Nephron progenitor cell (in vitro differentiated cells): ENCODE measurements around the gene VDAC2.

Experiments
- DNase-seq: peaks from one replicate; pipeline ENCODE4 v3.0.0; 2021
- H3K27ac Mint-ChIP-seq: 2 replicates; pipeline ENCODE4 v1.8.0; 2021; ENCODE audit warnings: mild to moderate bottlenecking, moderate library complexity, mixed read lengths
- H3K27me3 Mint-ChIP-seq: 2 replicates; pipeline ENCODE4 v1.8.0; 2021; ENCODE audit warnings: mild to moderate bottlenecking, low read depth, mixed read lengths; ENCODE audit not compliant: poor library complexity
- H3K36me3 Mint-ChIP-seq: 2 replicates; pipeline ENCODE4 v1.8.0; 2021; ENCODE audit warnings: low read depth, mixed read lengths
- H3K4me1 Mint-ChIP-seq: 2 replicates; pipeline ENCODE4 v1.8.0; 2021; ENCODE audit warnings: mixed read lengths
- H3K4me3 Mint-ChIP-seq: 2 replicates; pipeline ENCODE4 v1.8.0; 2021; ENCODE audit warnings: mild to moderate bottlenecking, moderate library complexity, mixed read lengths
- H3K9me3 Mint-ChIP-seq: 2 replicates; pipeline ENCODE4 v1.8.0; 2021; ENCODE audit warnings: mild to moderate bottlenecking, moderate library complexity, mixed read lengths
- CTCF ChIP-seq: fragments of 200-600 bp; sonication (generic); IDR thresholded peaks from 2 replicates; pipeline ENCODE4 v1.5.0; 2021; ENCODE audit warnings: antibody characterized with exemption

The VDAC2 gene

DNA sequence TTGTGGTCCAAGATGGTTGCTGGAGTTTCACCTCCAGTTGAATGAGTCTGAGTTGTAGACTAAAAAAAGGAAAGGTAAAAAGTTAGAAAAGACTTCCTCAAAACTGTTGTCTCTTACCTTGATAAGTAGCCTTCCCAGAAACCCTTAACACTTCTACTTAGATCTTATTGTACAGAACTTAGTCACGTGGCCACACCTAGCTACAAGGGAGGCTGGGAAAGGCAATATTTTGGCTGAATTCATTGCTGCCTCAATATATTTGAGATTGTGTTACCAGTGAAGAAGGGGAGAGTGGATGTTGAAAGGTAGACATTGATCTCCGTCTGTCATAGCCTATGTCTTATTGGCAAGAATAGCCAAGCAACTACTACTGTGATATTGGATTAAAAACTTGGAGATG lies 35.5 kb upstream of the VDAC2 start:
- no peaks in the 10 kb centered on the region for H3K27me3 Mint-ChIP-seq
- TF ChIP-seq CTCF, result no peak
- no peak for DNase-seq
- no peak overlapping the region for H3K4me3 Mint-ChIP-seq
- H3K4me1 Mint-ChIP-seq, result no peaks in the 10 kb centered on the region
- H3K9me3 Mint-ChIP-seq, result no peaks in the 10 kb centered on the region
- H3K27ac Mint-ChIP-seq, result peak overlapping the region; percentile 16
- H3K36me3 Mint-ChIP-seq, result peaks cover 33% of the 10 kb centered on the region

- Mint-ChIP-seq H3K4me1 (no peaks in the 10 kb centered on the region), H3K9me3 (no peaks in the 10 kb centered on the region), H3K4me3 (no peak overlapping the region), H3K27me3 (no peaks in the 10 kb centered on the region), H3K27ac (peak overlapping the region; percentile 47), H3K36me3 (peaks cover 30% of the 10 kb centered on the region)
- no peak for DNase-seq
- TF ChIP-seq CTCF, result no peak
Measured at GRCh38 chr10:75176046-75176445, 34.5 kb upstream of the VDAC2 start.

- H3K4me3 Mint-ChIP-seq, result no peak overlapping the region
Measured at GRCh38 chr10:75176736-75177135, 33.9 kb upstream of the VDAC2 start.

GRCh38 chr10:75179657-75180177 lies 30.9 kb upstream of the VDAC2 start:
- DNase-seq, result no peak
- H3K4me1 Mint-ChIP-seq, result no peaks in the 10 kb centered on the region
- no peaks in the 10 kb centered on the region for H3K9me3 Mint-ChIP-seq
- H3K4me3 Mint-ChIP-seq, result no peak overlapping the region
- H3K27ac Mint-ChIP-seq, result no peak overlapping the region
- no peak for TF ChIP-seq CTCF
- peaks cover 39% of the 10 kb centered on the region for H3K36me3 Mint-ChIP-seq
- no peaks in the 10 kb centered on the region for H3K27me3 Mint-ChIP-seq

More at GRCh38 chr10:75176736-75177135, 33.9 kb upstream of the VDAC2 start:
- no peak overlapping the region for H3K27ac Mint-ChIP-seq
- no peaks in the 10 kb centered on the region for H3K27me3 Mint-ChIP-seq
- H3K9me3 Mint-ChIP-seq, result no peaks in the 10 kb centered on the region
- no peak for DNase-seq
- H3K4me1 Mint-ChIP-seq, result no peaks in the 10 kb centered on the region
- peaks cover 37% of the 10 kb centered on the region for H3K36me3 Mint-ChIP-seq
- no peak for TF ChIP-seq CTCF

GRCh38 chr10:75180592-75180991 lies 30.0 kb upstream of the VDAC2 start:
- Mint-ChIP-seq H3K9me3 (no peaks in the 10 kb centered on the region), H3K4me1 (no peaks in the 10 kb centered on the region), H3K27me3 (no peaks in the 10 kb centered on the region), H3K27ac (no peak overlapping the region), H3K4me3 (no peak overlapping the region), H3K36me3 (peaks cover 34% of the 10 kb centered on the region)
- no peak for DNase-seq
- no peak for TF ChIP-seq CTCF

DNA sequence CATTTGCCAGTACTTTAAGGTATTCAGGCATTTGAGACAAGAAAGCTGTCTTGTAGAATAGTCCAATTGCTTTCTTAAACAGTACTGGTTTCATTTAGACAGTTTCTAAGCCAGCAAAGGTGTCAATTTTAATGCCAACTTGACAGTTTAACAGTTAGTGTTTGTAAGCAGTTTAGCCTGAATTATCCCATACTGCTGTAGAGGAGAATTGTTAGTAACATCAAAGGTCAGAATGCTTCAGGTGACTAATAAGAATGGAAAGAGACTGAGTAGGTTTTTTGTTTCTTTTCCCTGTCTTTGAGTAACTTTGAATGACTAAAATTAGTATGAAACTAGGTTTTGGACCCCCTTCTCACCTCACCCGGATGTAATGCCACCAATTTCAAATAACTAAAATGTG lies 29.5 kb upstream of the VDAC2 start:
- no peak for DNase-seq
- no peak overlapping the region for H3K4me3 Mint-ChIP-seq
- no peak for TF ChIP-seq CTCF
- peaks cover 31% of the 10 kb centered on the region for H3K36me3 Mint-ChIP-seq
- H3K27me3 Mint-ChIP-seq, result no peaks in the 10 kb centered on the region
- H3K9me3 Mint-ChIP-seq, result no peaks in the 10 kb centered on the region
- H3K4me1 Mint-ChIP-seq, result peaks cover 3% of the 10 kb centered on the region
- H3K27ac Mint-ChIP-seq, result no peak overlapping the region
